Skin epidermis (tissue), 12 donors: ENCODE results near the gene SRD5A1.

Experiments used
- H3K27ac ChIP-seq, 21 experiments: fragments of 200-600 bp; sonication (generic) in 11 of 21; one replicate each; pipeline ENCODE4 v1.5.0; 2020; ENCODE audit warnings: mild to moderate bottlenecking in 3 of 21, inconsistent platforms in 2 of 21, moderate library complexity in 2 of 21
- H3K4me3 ChIP-seq, 7 experiments: fragments of 200-600 bp; sonication (generic) in 2 of 7; one replicate each; pipeline ENCODE4 v1.5.0; 2020; ENCODE audit warnings: inconsistent platforms in 2 of 7, mild to moderate bottlenecking in 2 of 7, moderate library complexity in 1 of 7

SRD5A1 gene

GRCh38 chr5:6718718-6719117, 85.5 kb downstream of the SRD5A1 start:
- Histone ChIP-seq H3K27ac (no peak overlapping the region), H3K4me3 (no peak overlapping the region)

GRCh38 chr5:6719417-6719816, 86.2 kb downstream of the SRD5A1 start:
- no peak overlapping the region for H3K27ac ChIP-seq

GRCh38 chr5:6719896-6720560, 86.8 kb downstream of the SRD5A1 start:
- no peak overlapping the region for H3K27ac ChIP-seq
- H3K4me3 ChIP-seq: no peak overlapping the region

More at GRCh38 chr5:6719417-6719816, 86.2 kb downstream of the SRD5A1 start:
- no peak overlapping the region for H3K4me3 ChIP-seq

- Histone ChIP-seq H3K27ac (peak overlapping the region in 1 of 21 experiments; percentile 35), H3K4me3 (no peak overlapping the region)
Measured at GRCh38 chr5:6720561-6720921, 87.3 kb downstream of the SRD5A1 start.

GRCh38 chr5:6721442-6721841, 88.2 kb downstream of the SRD5A1 start:
- Histone ChIP-seq H3K4me3 (no peak overlapping the region), H3K27ac (peak overlapping the region in 15 of 21 experiments; percentile 9 to 80 (median 55))

GRCh38 chr5:6722015-6722414, 88.8 kb downstream of the SRD5A1 start:
- peak overlapping the region in 18 of 21 experiments; percentile 9 to 80 (median 53) for H3K27ac ChIP-seq
- peak overlapping the region in 1 of 7 experiments; percentile 18 for H3K4me3 ChIP-seq

GRCh38 chr5:6723122-6723815, 90.0 kb downstream of the SRD5A1 start:
- H3K4me3 ChIP-seq: no peak overlapping the region
- H3K27ac ChIP-seq: peak overlapping the region in 3 of 21 experiments; percentile 55 to 72 (median 61)

- no peak overlapping the region for H3K4me3 ChIP-seq
- no peak overlapping the region for H3K27ac ChIP-seq
Measured at GRCh38 chr5:6723816-6724300, 90.6 kb downstream of the SRD5A1 start.
